ENCODE results near the gene MAD1L1.

The MAD1L1 gene

GRCh38 chr7:2157473-2158279, 75.1 kb downstream of the MAD1L1 start:
- no peaks in the 10 kb centered on the region for H3K9me3 Mint-ChIP-seq
- no peak overlapping the region for H3K4me3 Mint-ChIP-seq
- no peaks in the 10 kb centered on the region for H3K27me3 Mint-ChIP-seq
- no peak overlapping the region for H3K27ac Mint-ChIP-seq
- peaks cover 5% of the 10 kb centered on the region for H3K4me1 Mint-ChIP-seq
- H3K36me3 Mint-ChIP-seq, result no peaks in the 10 kb centered on the region

DNA sequence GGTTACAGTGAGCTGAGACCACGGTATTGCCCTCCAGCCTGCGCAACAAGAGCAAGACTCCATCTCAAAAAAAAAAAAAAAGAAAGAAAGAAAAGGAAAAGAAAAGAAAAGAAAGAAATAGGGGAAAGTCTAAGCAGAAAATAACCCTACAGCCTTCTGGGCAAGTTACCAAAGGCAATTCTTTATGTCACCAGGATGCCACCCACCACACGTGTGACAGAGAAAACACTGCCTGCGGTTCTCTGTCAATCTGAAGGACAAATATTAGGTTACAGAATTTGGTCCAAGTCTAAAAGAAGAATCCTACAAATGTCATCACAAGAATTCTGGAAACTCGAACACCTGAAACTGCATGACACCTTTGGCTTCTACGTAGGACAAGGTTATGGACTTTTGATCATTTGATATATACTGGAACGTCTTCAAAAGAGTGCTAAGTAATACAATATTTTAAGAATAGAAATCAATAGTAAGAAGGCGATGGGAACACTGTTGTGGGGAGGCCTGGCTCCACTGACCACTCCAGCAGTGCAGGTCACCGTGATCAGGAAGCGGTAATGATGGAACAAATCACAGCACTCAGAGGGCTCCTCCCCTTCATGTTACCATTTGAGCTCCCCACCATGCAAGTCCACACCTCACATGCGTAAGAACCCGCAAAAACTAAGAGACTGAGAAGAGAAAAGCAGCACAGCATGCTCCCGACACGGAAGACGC, 75.8 kb downstream of the MAD1L1 start:
- no peaks in the 10 kb centered on the region for H3K27me3 Mint-ChIP-seq
- H3K4me1 Mint-ChIP-seq, result peaks cover 5% of the 10 kb centered on the region
- H3K27ac Mint-ChIP-seq, result no peak overlapping the region
- no peak overlapping the region for H3K4me3 Mint-ChIP-seq
- H3K36me3 Mint-ChIP-seq, result no peaks in the 10 kb centered on the region
- H3K9me3 Mint-ChIP-seq, result no peaks in the 10 kb centered on the region

DNA sequence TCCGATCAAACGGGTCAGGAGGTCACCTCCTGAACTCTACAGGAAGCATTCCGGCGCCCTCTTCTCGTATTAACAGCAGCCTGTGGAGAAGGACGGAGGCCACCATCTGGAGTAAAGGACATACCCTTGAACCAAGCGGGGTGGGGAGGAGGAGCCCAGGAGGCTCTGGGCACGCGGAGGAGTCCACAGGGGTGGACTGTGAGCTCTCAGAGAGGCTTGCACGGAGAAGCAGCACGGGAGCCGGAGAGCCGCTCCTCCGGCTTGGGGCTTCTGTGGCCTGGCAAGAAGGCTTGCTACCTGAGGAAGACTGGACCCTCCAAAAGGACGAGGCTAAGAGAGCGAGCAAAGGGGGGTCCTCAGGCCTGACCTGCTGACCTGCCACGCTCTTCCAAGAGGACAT, 77.9 kb downstream of the MAD1L1 start:
- no peak overlapping the region for H3K27ac Mint-ChIP-seq
- no peaks in the 10 kb centered on the region for H3K36me3 Mint-ChIP-seq
- no peak overlapping the region for H3K4me3 Mint-ChIP-seq
- no peaks in the 10 kb centered on the region for H3K27me3 Mint-ChIP-seq
- H3K4me1 Mint-ChIP-seq, result peaks cover 5% of the 10 kb centered on the region
- no peaks in the 10 kb centered on the region for H3K9me3 Mint-ChIP-seq

DNA sequence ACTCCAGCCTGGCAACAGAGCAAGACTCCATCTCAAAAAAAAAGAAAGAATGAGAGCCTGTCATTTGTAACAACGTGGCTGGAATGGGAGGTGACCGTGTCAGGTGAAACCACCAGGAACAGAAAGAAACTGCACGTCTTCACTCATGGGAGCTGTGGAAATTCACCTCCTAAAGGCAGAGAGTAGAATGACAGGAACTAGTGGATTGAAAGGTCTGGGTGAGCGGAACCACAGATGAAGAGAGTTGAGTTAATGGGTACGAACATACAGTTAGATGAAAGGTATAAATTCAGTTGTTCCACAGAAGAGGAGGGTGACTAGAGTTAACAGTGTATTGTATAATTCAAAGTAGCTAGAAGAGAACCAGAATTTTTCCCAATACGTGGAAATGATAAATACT, 78.6 kb downstream of the MAD1L1 start:
- no peaks in the 10 kb centered on the region for H3K36me3 Mint-ChIP-seq
- H3K27me3 Mint-ChIP-seq, result no peaks in the 10 kb centered on the region
- peaks cover under 1% of the 10 kb centered on the region for H3K4me1 Mint-ChIP-seq
- no peaks in the 10 kb centered on the region for H3K9me3 Mint-ChIP-seq
- no peak overlapping the region for H3K27ac Mint-ChIP-seq
- H3K4me3 Mint-ChIP-seq, result no peak overlapping the region

GRCh38 chr7:2152646-2153045, 80.1 kb downstream of the MAD1L1 start:
- Mint-ChIP-seq H3K4me3 (no peak overlapping the region), H3K4me1 (no peaks in the 10 kb centered on the region), H3K36me3 (no peaks in the 10 kb centered on the region), H3K9me3 (no peaks in the 10 kb centered on the region), H3K27me3 (no peaks in the 10 kb centered on the region), H3K27ac (no peak overlapping the region)

DNA sequence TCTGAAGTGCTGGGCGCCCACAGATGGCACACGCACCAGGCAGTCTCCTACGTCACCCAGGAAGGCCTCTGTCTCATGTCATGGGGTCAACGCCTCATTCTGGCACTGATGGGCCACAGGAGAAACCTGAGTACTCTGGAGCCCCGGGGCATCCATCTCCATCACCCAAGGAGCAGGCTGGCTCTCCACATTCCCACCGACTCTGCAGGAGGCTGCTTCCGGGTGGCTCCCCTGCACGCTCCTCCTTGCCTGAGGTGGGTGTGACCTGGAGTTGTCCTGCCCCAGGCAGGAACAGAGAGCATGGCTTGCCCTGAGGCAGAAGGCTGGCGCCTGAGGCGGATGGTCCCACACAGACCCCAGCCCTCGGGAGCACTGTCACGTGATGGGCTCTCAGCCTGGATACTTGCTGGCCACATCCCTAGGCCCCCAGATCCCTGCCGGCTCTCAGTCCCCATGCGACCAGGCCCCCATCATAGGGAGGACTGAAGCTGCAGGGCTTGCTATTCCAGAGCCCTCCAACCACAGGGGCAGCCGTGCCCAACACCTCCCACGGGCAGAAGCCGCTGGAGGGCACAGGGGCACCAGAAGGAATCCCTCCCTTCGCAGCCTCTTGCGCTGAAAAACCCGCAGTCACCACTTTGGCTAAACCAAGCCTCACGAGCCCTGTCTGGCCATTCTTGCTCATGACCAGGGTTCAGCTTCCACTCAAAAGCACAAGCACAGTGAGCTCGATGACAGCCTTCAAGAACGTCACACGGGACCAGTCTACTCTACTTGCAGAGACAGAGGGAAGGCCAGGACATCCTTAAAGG, 80.7 kb downstream of the MAD1L1 start:
- H3K36me3 Mint-ChIP-seq, result no peaks in the 10 kb centered on the region
- no peak overlapping the region for H3K27ac Mint-ChIP-seq
- H3K4me3 Mint-ChIP-seq, result no peak overlapping the region
- H3K27me3 Mint-ChIP-seq, result no peaks in the 10 kb centered on the region
- H3K4me1 Mint-ChIP-seq, result no peaks in the 10 kb centered on the region
- H3K9me3 Mint-ChIP-seq, result no peaks in the 10 kb centered on the region

GRCh38 chr7:2151237-2151636, 81.5 kb downstream of the MAD1L1 start:
- H3K9me3 Mint-ChIP-seq, result no peaks in the 10 kb centered on the region
- no peak overlapping the region for H3K27ac Mint-ChIP-seq
- H3K36me3 Mint-ChIP-seq, result no peaks in the 10 kb centered on the region
- no peaks in the 10 kb centered on the region for H3K27me3 Mint-ChIP-seq
- H3K4me3 Mint-ChIP-seq, result no peak overlapping the region
- H3K4me1 Mint-ChIP-seq, result no peaks in the 10 kb centered on the region

GRCh38 chr7:2150445-2150815, 82.3 kb downstream of the MAD1L1 start:
- Mint-ChIP-seq H3K4me3 (no peak overlapping the region), H3K27me3 (no peaks in the 10 kb centered on the region), H3K9me3 (no peaks in the 10 kb centered on the region), H3K36me3 (no peaks in the 10 kb centered on the region), H3K4me1 (no peaks in the 10 kb centered on the region), H3K27ac (no peak overlapping the region)

- Mint-ChIP-seq H3K4me3 (no peak overlapping the region), H3K27ac (no peak overlapping the region), H3K4me1 (no peaks in the 10 kb centered on the region), H3K27me3 (no peaks in the 10 kb centered on the region), H3K36me3 (no peaks in the 10 kb centered on the region), H3K9me3 (no peaks in the 10 kb centered on the region)
These were observed 82.9 kb downstream of the MAD1L1 start for GRCh38 chr7:2149672-2150444.

DNA sequence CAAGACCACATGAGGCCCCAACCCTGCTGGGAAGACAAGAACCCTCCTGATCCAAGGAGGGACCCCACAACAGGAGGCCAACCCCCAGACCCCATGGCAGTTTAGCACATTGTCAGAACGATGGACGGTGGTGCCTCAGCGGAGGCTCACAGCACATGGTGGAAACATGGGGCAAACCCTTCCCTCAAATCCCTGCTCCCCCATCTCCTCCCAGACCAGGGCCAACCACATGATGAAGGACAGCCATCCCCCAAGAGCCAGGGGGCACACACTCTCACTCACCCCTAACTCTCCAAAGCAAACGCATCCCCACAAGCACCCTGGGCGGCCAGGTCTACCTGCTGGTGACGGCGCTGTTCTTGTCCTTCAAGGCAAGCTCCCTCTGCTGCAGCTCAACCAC, 83.9 kb downstream of the MAD1L1 start:
- Mint-ChIP-seq H3K4me3 (no peak overlapping the region), H3K36me3 (no peaks in the 10 kb centered on the region), H3K27ac (no peak overlapping the region)

GRCh38 chr7:2148189-2148588, 84.6 kb downstream of the MAD1L1 start:
- Mint-ChIP-seq H3K27ac (no peak overlapping the region), H3K4me1 (no peaks in the 10 kb centered on the region), H3K27me3 (no peaks in the 10 kb centered on the region), H3K9me3 (no peaks in the 10 kb centered on the region), H3K36me3 (peaks cover 2% of the 10 kb centered on the region), H3K4me3 (no peak overlapping the region)

More for the DNA sequence above, 83.9 kb downstream of the MAD1L1 start:
- Mint-ChIP-seq H3K27me3 (no peaks in the 10 kb centered on the region), H3K4me1 (no peaks in the 10 kb centered on the region), H3K9me3 (no peaks in the 10 kb centered on the region)

GRCh38 chr7:2146676-2147472, 85.9 kb downstream of the MAD1L1 start:
- Mint-ChIP-seq H3K4me3 (no peak overlapping the region), H3K4me1 (no peaks in the 10 kb centered on the region), H3K9me3 (no peaks in the 10 kb centered on the region), H3K27ac (no peak overlapping the region), H3K36me3 (peaks cover 2% of the 10 kb centered on the region), H3K27me3 (no peaks in the 10 kb centered on the region)

GRCh38 chr7:2145835-2146580, 86.7 kb downstream of the MAD1L1 start:
- Mint-ChIP-seq H3K4me1 (no peaks in the 10 kb centered on the region), H3K36me3 (peaks cover 2% of the 10 kb centered on the region), H3K27ac (no peak overlapping the region), H3K9me3 (no peaks in the 10 kb centered on the region), H3K4me3 (no peak overlapping the region), H3K27me3 (no peaks in the 10 kb centered on the region)

DNA sequence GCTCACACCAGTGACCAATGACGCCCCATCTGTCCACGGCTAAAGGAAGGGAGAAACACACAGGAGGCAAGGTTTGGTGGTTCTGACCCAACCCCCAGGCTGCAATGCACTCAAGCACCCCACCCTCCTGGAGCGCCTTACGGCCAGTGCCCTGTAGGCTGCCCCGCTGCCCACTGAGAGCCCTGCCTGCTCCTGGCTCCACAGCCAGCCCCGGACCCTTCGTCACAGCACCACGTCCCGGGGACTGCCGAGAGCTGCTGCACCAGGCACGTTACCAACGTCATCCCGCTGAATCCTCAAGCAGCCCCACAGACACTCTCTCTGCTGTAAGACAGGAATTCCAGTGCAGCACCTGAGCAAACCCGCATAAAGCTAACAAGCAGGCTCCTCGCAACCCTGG, 87.8 kb downstream of the MAD1L1 start:
- Mint-ChIP-seq H3K4me3 (no peak overlapping the region), H3K36me3 (peaks cover 2% of the 10 kb centered on the region), H3K4me1 (no peaks in the 10 kb centered on the region), H3K27me3 (no peaks in the 10 kb centered on the region), H3K9me3 (no peaks in the 10 kb centered on the region), H3K27ac (no peak overlapping the region)

Data from activated naive CD4-positive, alpha-beta T cell treated with anti-CD3 and anti-CD28 coated beads, Interleukin-2, amount 50 U/mL, for 24 hours (primary cell).